ENCODE results near the gene RNPS1.

RNPS1 gene

DNA sequence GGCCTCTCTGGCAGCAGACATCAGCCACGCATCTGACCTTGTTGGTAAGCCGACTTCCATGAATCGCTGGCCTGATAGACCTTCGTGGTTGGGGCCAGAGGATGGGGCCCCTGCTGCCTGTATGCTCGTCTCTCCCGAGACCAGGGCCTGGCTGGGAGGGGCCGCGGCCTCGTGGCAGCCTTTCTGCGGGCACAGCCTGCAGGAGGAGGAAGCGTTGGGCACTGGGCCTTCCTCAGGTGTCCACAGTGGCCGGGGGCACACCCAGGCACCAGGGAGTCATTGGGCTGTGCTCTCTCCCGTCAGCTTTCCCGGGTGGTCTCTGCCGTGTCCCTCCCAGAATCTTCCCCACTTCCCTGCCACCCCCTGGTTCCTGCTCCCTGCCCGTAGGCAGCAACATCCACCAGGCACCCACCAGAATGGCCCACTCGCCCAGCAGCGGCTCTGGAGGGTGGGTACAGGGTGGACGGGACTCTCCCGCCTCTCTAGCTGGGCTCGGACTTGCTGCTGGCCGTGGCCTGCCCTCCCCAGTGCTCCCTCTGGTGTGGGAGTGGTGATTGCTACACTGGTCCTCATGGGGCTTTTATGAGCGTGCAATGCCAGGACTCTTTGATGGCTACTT, 38.2 kb downstream of the RNPS1 start:
- no peak for DNase-seq (ENCODE audit: low read depth)
- H3K4me3 ChIP-seq (ENCODE audit: low read depth, low read length) = no peak overlapping the region
- TF ChIP-seq CTCF (IDR thresholded peaks at IDR 0.05; ENCODE audit: low read depth, low read length, missing control alignments) = no peak

GRCh38 chr16:2229091-2229490, 38.8 kb downstream of the RNPS1 start:
- DNase-seq (ENCODE audit: low read depth) = no peak
- no peak for TF ChIP-seq CTCF (IDR thresholded peaks at IDR 0.05; ENCODE audit: low read depth, low read length, missing control alignments)
- no peak overlapping the region for H3K4me3 ChIP-seq (ENCODE audit: low read depth, low read length)

GRCh38 chr16:2228161-2228824, 39.6 kb downstream of the RNPS1 start:
- no peak for DNase-seq (ENCODE audit: low read depth)
- H3K4me3 ChIP-seq (ENCODE audit: low read depth, low read length) = no peak overlapping the region
- no peak for TF ChIP-seq CTCF (IDR thresholded peaks at IDR 0.05; ENCODE audit: low read depth, low read length, missing control alignments)

- H3K4me3 ChIP-seq (ENCODE audit: low read depth, low read length) = no peak overlapping the region
- DNase-seq (ENCODE audit: low read depth) = no peak
- no peak for TF ChIP-seq CTCF (IDR thresholded peaks at IDR 0.05; ENCODE audit: low read depth, low read length, missing control alignments)
Measured at GRCh38 chr16:2226918-2227317, 41.0 kb downstream of the RNPS1 start.

GRCh38 chr16:2226245-2226793, 41.6 kb downstream of the RNPS1 start:
- TF ChIP-seq CTCF (IDR thresholded peaks at IDR 0.05; ENCODE audit: low read depth, low read length, missing control alignments) = no peak
- no peak for DNase-seq (ENCODE audit: low read depth)

DNA sequence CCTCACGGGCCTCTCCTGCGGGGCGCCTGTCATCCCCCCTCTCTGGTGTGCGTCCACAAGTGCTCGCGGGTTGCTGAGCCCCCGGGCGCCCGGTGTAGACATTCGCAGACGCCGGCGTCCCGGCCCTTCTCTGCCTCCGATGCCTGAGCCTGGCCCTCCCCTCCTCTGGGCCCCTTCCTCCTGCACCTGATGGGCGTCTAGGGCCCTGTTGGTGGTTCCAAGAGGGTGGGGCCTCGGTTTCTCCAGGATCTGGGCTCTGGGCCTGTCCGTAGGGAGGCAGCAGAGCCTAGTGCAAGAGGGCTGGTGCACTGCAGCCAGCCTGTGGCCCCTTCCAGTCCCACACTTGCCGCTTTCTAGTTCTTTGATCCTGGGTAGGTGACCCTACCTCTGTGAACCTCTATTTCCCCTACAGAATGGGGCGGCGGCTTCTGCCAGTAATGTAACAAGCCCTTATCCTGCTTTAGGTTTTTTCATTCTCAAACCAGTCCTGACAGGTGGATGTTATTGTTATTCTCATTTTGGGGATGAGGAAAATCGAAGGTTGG, 43.9 kb downstream of the RNPS1 start:
- no peak for DNase-seq (ENCODE audit: low read depth)
- peak overlapping the region; percentile 100 for H3K4me3 ChIP-seq (ENCODE audit: low read depth, low read length)
- no peak for TF ChIP-seq CTCF (IDR thresholded peaks at IDR 0.05; ENCODE audit: low read depth, low read length, missing control alignments)

More at GRCh38 chr16:2226245-2226793, 41.6 kb downstream of the RNPS1 start:
- H3K4me3 ChIP-seq (ENCODE audit: low read depth, low read length) = no peak overlapping the region

All from GM12864 (cell line).